SK-N-SH (cell line): ENCODE results near the gene CDH11. TPM values are rescaled to one million over a fixed set of nuclear protein-coding genes. Genes with fewer than 3 reads are reported as not detected.

ENCODE experiments used
- CTCF ChIA-PET: fragments of 300-600, 350-600 bp; formaldehyde crosslinking; extraction: SDS; loops from one replicate; lab custom pipeline; 2021; lab: Yijun Ruan, JAX
- POLR2A ChIA-PET: fragments of 350-600 bp; sonication (Branson Sonifier 250); formaldehyde crosslinking; extraction: SDS; loops from one replicate; lab custom pipeline; 2020; ENCODE audit warnings: antibody characterized with exemption, inconsistent platforms; lab: Yijun Ruan, JAX
- DNase-seq: peaks from one replicate; pipeline ENCODE4 v3.0.0; 2012
- H2AFZ ChIP-seq: fragments of 200-600 bp; sonication (generic); 2 replicates; pipeline ENCODE4 v1.8.1; 2016; ENCODE audit warnings: antibody characterized with exemption, mild to moderate bottlenecking, low read depth
- H3F3A ChIP-seq: fragments of 200-600 bp; sonication (generic); replicated peaks from 2 replicates; pipeline ENCODE3; 2016; ENCODE audit warnings: antibody characterized with exemption, mild to moderate bottlenecking; ENCODE audit not compliant: insufficient read depth
- H3K27ac ChIP-seq, 2 experiments: fragments of 200-500 bp in 1 of 2; fragments of 200-600 bp in 1 of 2; sonication (Bioruptor generic) in 1 of 2; sonication (generic), shearing (Covaris generic) in 1 of 2; 2 replicates each; pipeline versions ENCODE4 v1.5.1 to v1.6.1; 2014 to 2016; ENCODE audit warnings: low read depth in 2 of 2, inconsistent platforms in 1 of 2, low read length in 1 of 2, mild to moderate bottlenecking in 1 of 2, mixed read lengths in 1 of 2
- H3K27me3 ChIP-seq: fragments of 200-600 bp; sonication (generic), shearing (Covaris generic); 2 replicates; pipeline ENCODE4 v1.6.1; 2016; ENCODE audit warnings: mixed run types; ENCODE audit not compliant: insufficient read depth
- H3K36me3 ChIP-seq, 2 experiments: fragments of 200-500 bp in 1 of 2; fragments of 200-600 bp in 1 of 2; sonication (Bioruptor generic) in 1 of 2; sonication (generic) in 1 of 2; replicated peaks in 1 of 2; 2 replicates each; pipeline versions ENCODE3 to v1.5.1; 2014 to 2016; ENCODE audit warnings: low read length in 1 of 2, mild to moderate bottlenecking in 1 of 2; ENCODE audit not compliant: insufficient read depth in 2 of 2, control insufficient read depth in 1 of 2
- H3K4me1 ChIP-seq, 2 experiments: fragments of 200-500 bp in 1 of 2; fragments of 200-600 bp in 1 of 2; sonication (Bioruptor generic) in 1 of 2; sonication (generic), shearing (Covaris generic) in 1 of 2; 2 replicates each; pipeline versions ENCODE4 v1.5.1 to v1.6.1; 2014 to 2016; ENCODE audit warnings: low read depth in 1 of 2, low read length in 1 of 2, mixed run types in 1 of 2; ENCODE audit not compliant: insufficient read depth in 2 of 2, control insufficient read depth in 1 of 2
- H3K4me2 ChIP-seq: fragments of 200-600 bp; sonication (generic), shearing (Covaris generic); 2 replicates; pipeline ENCODE4 v1.6.1; 2017; ENCODE audit warnings: mixed run types
- H3K4me3 ChIP-seq, 2 experiments: fragments of 200-500 bp in 1 of 2; fragments of 200-600 bp in 1 of 2; sonication (Bioruptor generic) in 1 of 2; sonication (generic), shearing (Covaris generic) in 1 of 2; 2 replicates each; pipeline versions ENCODE4 v1.5.1 to v1.8.1; 2014 to 2016; ENCODE audit warnings: low read depth in 2 of 2, inconsistent platforms in 1 of 2, low read length in 1 of 2, mild to moderate bottlenecking in 1 of 2, mixed read lengths in 1 of 2, moderate library complexity in 1 of 2
- H3K79me2 ChIP-seq: fragments of 200-600 bp; sonication (generic); 2 replicates; pipeline ENCODE4 v1.8.1; 2017; ENCODE audit warnings: mild to moderate bottlenecking; ENCODE audit not compliant: insufficient read depth
- H3K9ac ChIP-seq: fragments of 200-600 bp; sonication (generic); 2 replicates; pipeline ENCODE4 v1.6.1; 2017; ENCODE audit warnings: mixed run types
- H3K9me2 ChIP-seq: fragments of 200-600 bp; sonication (generic); 2 replicates; pipeline ENCODE4 v1.6.1; 2017; ENCODE audit warnings: mixed run types
- H3K9me3 ChIP-seq: fragments of 200-600 bp; sonication (generic); 2 replicates; pipeline ENCODE4 v1.6.1; 2017; ENCODE audit warnings: mixed run types, mild to moderate bottlenecking, moderate library complexity
- H4K20me1 ChIP-seq: fragments of 200-600 bp; sonication (generic); 2 replicates; pipeline ENCODE4 v1.6.1; 2017; ENCODE audit warnings: mild to moderate bottlenecking, mixed run types; ENCODE audit not compliant: insufficient read depth
- FOSL2 ChIP-seq: IDR thresholded peaks from 2 replicates; pipeline ENCODE4 v1.4.0; 2012; ENCODE audit warnings: low read depth, mild to moderate bottlenecking, moderate library complexity, borderline replicate concordance
- FOXJ3 ChIP-seq: sonication (generic); formaldehyde crosslinking; IDR thresholded peaks from 2 replicates; pipeline ENCODE4 v1.5.1; 2020; ENCODE audit warnings: mild to moderate bottlenecking, missing genetic modification reagents
- FOXM1 ChIP-seq: IDR thresholded peaks from 2 replicates; pipeline ENCODE4 v1.4.0; 2012; ENCODE audit warnings: low read depth, mild to moderate bottlenecking
- GATA2 ChIP-seq: sonication (generic); formaldehyde crosslinking; IDR thresholded peaks from 2 replicates; pipeline ENCODE4 v1.5.0; 2020; ENCODE audit warnings: mild to moderate bottlenecking, missing genetic modification reagents
- NRF1 ChIP-seq: IDR thresholded peaks from 2 replicates; pipeline ENCODE4 v1.6.1; 2012; ENCODE audit warnings: low read depth, mild to moderate bottlenecking, low read length
- POLR2AphosphoS5 ChIP-seq: IDR thresholded peaks from 2 replicates; pipeline ENCODE4 v1.6.1; 2012; ENCODE audit warnings: low read depth, low read length
- RXRA ChIP-seq: IDR thresholded peaks from 2 replicates; pipeline ENCODE4 v1.4.0; 2012; ENCODE audit warnings: low read depth, mild to moderate bottlenecking, borderline replicate concordance
- SIN3A ChIP-seq: IDR thresholded peaks from 2 replicates; pipeline ENCODE4 v1.6.1; 2012; ENCODE audit warnings: low read depth, mild to moderate bottlenecking, low read length, moderate library complexity, borderline replicate concordance
- SMC3 ChIP-seq: IDR thresholded peaks from 2 replicates; pipeline ENCODE4 v1.6.1; 2012; ENCODE audit warnings: low read depth, low read length, improper control_type of control experiment
- TAF1 ChIP-seq: IDR thresholded peaks from 2 replicates; pipeline ENCODE4 v1.6.1; 2012; ENCODE audit warnings: low read depth, mild to moderate bottlenecking, low read length, moderate library complexity, borderline replicate concordance
- TEAD4 ChIP-seq: IDR thresholded peaks from 2 replicates; pipeline ENCODE4 v1.4.0; 2012; ENCODE audit warnings: mild to moderate bottlenecking, borderline replicate concordance; ENCODE audit not compliant: insufficient read depth
- YY1 ChIP-seq: IDR thresholded peaks from 2 replicates; pipeline ENCODE4 v1.4.0; 2012; ENCODE audit warnings: low read depth, mild to moderate bottlenecking
- WGBS: methylation state at CpG from one replicate; pipeline ENCODE4 v1.1.6; 2017; ENCODE audit warnings: low lambda C conversion rate; 5-methylcytosine and 5-hydroxymethylcytosine counted together
- polyA plus RNA-seq, 3 experiments: library from polyadenylated mRNA; depleted of rRNA; stranded (reverse); fragments of >200 nt; gene quantifications; 2 replicates each; pipeline ENCODE4 v1.2.3, GENCODE V29; 2012
- TF ChIP-seq, protein P1 (sequence below): IDR thresholded peaks from 2 replicates; pipeline ENCODE4 v1.4.0; 2012; ENCODE audit warnings: low read depth, borderline replicate concordance
- TF ChIP-seq, protein P2 (sequence below): IDR thresholded peaks from 2 replicates; pipeline ENCODE4 v1.4.0; 2012; ENCODE audit warnings: low read depth
- TF ChIP-seq, protein P3 (sequence below): fragments of 150-350 bp; IDR thresholded peaks from 2 replicates; pipeline ENCODE4 v1.6.1; 2016; ENCODE audit warnings: mild to moderate bottlenecking, low read depth, low read length
- TF ChIP-seq, protein P4 (sequence below): IDR thresholded peaks from 2 replicates; pipeline ENCODE4; 2012
- TF ChIP-seq, protein P5 (sequence below): IDR thresholded peaks from 2 replicates; pipeline ENCODE4 v1.4.0; 2012; ENCODE audit warnings: low read depth, borderline replicate concordance
- TF ChIP-seq, protein P6 (sequence below): IDR thresholded peaks from 2 replicates; pipeline ENCODE4 v1.6.1; 2012; ENCODE audit warnings: mild to moderate bottlenecking, low read depth, low read length, moderate library complexity

The CDH11 gene
- polyA plus RNA-seq, 1 of the 3 experiments (the other 2 are of a cell fraction) = 269 TPM

DNA sequence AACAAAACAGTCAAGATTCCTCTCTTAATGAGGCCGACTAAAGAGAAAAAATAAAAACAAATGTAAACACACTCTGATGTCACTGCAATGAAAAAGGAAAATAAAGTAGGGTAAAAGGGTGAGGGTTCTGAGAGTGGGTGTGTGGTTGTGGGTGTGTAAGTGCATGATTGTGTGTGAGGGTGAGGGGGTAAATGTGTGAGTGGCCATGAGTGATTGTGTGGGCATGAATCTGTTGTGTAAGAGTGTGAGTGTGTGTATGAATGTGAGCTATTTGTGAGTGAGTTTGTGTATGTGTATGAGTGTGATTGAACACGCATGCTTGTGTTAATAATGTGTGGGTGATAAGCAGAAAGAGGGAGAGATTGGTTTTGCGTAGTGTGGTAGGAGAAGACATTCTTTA is 132.8 kb downstream of the CDH11 start:
- ChIA-PET CTCF (no interaction called here), POLR2A (no interaction called here)
- WGBS = 88% methylated on average over 3 of the region's 3 CpGs
- H3K9me2 ChIP-seq = no peaks in the 10 kb centered on the region
- H3K79me2 ChIP-seq = peaks cover 30% of the 10 kb centered on the region
- no peak for TF ChIP-seq SIN3A
- H3K36me3 ChIP-seq = peaks cover 70 to 95% of the 10 kb centered on the region in 2 experiments
- no peak overlapping the region for H3K27ac ChIP-seq
- H2AFZ ChIP-seq = no peak overlapping the region
- no peaks in the 10 kb centered on the region for H3K27me3 ChIP-seq
- H3K9ac ChIP-seq = no peak overlapping the region
- no peak overlapping the region for H3K4me3 ChIP-seq
- no peaks in the 10 kb centered on the region for H3K9me3 ChIP-seq
- H3F3A ChIP-seq = peaks cover 48% of the 10 kb centered on the region
- H3K4me1 ChIP-seq = peaks cover 3% of the 10 kb centered on the region in 2 experiments; a peak in 2 of 4 replicates
- no peak for DNase-seq
- H3K4me2 ChIP-seq = no peak overlapping the region
- H4K20me1 ChIP-seq = no peaks in the 10 kb centered on the region

DNA sequence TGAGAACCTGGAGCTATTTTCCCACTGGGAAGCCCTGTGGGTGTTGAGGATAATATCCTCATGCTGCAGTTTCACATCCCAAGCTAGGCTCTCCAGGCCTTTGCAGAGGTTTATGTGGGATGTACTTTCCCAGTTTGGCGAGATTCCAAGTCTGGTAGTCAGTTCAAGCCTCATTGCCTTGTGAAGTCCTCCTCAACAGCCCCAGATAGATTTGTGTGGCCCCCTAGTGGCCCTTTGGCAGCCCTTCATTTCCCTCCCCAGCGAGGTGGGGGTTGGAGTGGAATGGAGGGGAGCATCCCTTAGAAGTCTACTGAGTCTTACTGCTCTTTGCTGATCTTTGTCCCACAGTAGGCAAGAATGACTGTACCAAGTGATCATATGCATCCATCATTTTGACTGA is 137.9 kb downstream of the CDH11 start:
- H3K4me3 ChIP-seq = no peak overlapping the region
- H2AFZ ChIP-seq = no peak overlapping the region
- 51% methylated on average over 2 of the region's 2 CpGs for whole genome bisulfite sequencing
- H3K36me3 ChIP-seq = peaks cover 60 to 96% of the 10 kb centered on the region in 2 experiments
- H3K27me3 ChIP-seq = no peaks in the 10 kb centered on the region
- H3K79me2 ChIP-seq = peaks cover 30% of the 10 kb centered on the region; the same call in 1 of the 2 replicates
- H3K9me3 ChIP-seq = no peaks in the 10 kb centered on the region
- peaks cover 39% of the 10 kb centered on the region for H3F3A ChIP-seq
- CTCF ChIA-PET = interaction anchor here (0.7 kb wide), 1 partner anchor 9 kb away, joined by 3 read pairs; no protein-coding TSS in a partner anchor
- POLR2A ChIA-PET = no interaction called here
- H4K20me1 ChIP-seq = no peaks in the 10 kb centered on the region
- no peaks in the 10 kb centered on the region for H3K9me2 ChIP-seq
- peaks cover 0 to 7% of the 10 kb centered on the region in 2 experiments; a peak in 2 of 4 replicates for H3K4me1 ChIP-seq
- no peak overlapping the region for H3K4me2 ChIP-seq
- DNase-seq = peak; percentile 32
- peak overlapping the region in 1 of 2 experiments; percentile 34; a peak in 3 of 4 replicates for H3K27ac ChIP-seq
- no peak overlapping the region for H3K9ac ChIP-seq
- no peak for TF ChIP-seq RXRA
- TF ChIP-seq, protein P1, sequence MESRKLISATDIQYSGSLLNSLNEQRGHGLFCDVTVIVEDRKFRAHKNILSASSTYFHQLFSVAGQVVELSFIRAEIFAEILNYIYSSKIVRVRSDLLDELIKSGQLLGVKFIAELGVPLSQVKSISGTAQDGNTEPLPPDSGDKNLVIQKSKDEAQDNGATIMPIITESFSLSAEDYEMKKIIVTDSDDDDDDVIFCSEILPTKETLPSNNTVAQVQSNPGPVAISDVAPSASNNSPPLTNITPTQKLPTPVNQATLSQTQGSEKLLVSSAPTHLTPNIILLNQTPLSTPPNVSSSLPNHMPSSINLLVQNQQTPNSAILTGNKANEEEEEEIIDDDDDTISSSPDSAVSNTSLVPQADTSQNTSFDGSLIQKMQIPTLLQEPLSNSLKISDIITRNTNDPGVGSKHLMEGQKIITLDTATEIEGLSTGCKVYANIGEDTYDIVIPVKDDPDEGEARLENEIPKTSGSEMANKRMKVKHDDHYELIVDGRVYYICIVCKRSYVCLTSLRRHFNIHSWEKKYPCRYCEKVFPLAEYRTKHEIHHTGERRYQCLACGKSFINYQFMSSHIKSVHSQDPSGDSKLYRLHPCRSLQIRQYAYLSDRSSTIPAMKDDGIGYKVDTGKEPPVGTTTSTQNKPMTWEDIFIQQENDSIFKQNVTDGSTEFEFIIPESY = no peak
- no peak for TF ChIP-seq FOXJ3
- TF ChIP-seq, protein P2, sequence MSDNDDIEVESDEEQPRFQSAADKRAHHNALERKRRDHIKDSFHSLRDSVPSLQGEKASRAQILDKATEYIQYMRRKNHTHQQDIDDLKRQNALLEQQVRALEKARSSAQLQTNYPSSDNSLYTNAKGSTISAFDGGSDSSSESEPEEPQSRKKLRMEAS = no peak
- no peak for TF ChIP-seq TAF1
- peak; percentile 54 for TF ChIP-seq SMC3
- TF ChIP-seq GATA2 (CRISPR knock-in tag) = no peak
- TF ChIP-seq, protein P3, sequence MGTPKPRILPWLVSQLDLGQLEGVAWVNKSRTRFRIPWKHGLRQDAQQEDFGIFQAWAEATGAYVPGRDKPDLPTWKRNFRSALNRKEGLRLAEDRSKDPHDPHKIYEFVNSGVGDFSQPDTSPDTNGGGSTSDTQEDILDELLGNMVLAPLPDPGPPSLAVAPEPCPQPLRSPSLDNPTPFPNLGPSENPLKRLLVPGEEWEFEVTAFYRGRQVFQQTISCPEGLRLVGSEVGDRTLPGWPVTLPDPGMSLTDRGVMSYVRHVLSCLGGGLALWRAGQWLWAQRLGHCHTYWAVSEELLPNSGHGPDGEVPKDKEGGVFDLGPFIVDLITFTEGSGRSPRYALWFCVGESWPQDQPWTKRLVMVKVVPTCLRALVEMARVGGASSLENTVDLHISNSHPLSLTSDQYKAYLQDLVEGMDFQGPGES = no peak
- TF ChIP-seq, protein P4, sequence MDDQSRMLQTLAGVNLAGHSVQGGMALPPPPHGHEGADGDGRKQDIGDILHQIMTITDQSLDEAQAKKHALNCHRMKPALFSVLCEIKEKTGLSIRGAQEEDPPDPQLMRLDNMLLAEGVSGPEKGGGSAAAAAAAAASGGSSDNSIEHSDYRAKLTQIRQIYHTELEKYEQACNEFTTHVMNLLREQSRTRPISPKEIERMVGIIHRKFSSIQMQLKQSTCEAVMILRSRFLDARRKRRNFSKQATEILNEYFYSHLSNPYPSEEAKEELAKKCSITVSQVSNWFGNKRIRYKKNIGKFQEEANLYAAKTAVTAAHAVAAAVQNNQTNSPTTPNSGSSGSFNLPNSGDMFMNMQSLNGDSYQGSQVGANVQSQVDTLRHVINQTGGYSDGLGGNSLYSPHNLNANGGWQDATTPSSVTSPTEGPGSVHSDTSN = no peak
- TF ChIP-seq YY1 = no peak
- TF ChIP-seq, protein P5, sequence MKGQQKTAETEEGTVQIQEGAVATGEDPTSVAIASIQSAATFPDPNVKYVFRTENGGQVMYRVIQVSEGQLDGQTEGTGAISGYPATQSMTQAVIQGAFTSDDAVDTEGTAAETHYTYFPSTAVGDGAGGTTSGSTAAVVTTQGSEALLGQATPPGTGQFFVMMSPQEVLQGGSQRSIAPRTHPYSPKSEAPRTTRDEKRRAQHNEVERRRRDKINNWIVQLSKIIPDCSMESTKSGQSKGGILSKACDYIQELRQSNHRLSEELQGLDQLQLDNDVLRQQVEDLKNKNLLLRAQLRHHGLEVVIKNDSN = no peak
- no peak for TF ChIP-seq POLR2AphosphoS5
- TF ChIP-seq FOSL2 = no peak
- no peak for TF ChIP-seq TEAD4
- TF ChIP-seq, protein P6, sequence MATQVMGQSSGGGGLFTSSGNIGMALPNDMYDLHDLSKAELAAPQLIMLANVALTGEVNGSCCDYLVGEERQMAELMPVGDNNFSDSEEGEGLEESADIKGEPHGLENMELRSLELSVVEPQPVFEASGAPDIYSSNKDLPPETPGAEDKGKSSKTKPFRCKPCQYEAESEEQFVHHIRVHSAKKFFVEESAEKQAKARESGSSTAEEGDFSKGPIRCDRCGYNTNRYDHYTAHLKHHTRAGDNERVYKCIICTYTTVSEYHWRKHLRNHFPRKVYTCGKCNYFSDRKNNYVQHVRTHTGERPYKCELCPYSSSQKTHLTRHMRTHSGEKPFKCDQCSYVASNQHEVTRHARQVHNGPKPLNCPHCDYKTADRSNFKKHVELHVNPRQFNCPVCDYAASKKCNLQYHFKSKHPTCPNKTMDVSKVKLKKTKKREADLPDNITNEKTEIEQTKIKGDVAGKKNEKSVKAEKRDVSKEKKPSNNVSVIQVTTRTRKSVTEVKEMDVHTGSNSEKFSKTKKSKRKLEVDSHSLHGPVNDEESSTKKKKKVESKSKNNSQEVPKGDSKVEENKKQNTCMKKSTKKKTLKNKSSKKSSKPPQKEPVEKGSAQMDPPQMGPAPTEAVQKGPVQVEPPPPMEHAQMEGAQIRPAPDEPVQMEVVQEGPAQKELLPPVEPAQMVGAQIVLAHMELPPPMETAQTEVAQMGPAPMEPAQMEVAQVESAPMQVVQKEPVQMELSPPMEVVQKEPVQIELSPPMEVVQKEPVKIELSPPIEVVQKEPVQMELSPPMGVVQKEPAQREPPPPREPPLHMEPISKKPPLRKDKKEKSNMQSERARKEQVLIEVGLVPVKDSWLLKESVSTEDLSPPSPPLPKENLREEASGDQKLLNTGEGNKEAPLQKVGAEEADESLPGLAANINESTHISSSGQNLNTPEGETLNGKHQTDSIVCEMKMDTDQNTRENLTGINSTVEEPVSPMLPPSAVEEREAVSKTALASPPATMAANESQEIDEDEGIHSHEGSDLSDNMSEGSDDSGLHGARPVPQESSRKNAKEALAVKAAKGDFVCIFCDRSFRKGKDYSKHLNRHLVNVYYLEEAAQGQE = no peak
- no peak for TF ChIP-seq FOXM1
- no peak for TF ChIP-seq NRF1
